Measurements from ENCODE around the gene UBE2QL1.

UBE2QL1 gene

DNA sequence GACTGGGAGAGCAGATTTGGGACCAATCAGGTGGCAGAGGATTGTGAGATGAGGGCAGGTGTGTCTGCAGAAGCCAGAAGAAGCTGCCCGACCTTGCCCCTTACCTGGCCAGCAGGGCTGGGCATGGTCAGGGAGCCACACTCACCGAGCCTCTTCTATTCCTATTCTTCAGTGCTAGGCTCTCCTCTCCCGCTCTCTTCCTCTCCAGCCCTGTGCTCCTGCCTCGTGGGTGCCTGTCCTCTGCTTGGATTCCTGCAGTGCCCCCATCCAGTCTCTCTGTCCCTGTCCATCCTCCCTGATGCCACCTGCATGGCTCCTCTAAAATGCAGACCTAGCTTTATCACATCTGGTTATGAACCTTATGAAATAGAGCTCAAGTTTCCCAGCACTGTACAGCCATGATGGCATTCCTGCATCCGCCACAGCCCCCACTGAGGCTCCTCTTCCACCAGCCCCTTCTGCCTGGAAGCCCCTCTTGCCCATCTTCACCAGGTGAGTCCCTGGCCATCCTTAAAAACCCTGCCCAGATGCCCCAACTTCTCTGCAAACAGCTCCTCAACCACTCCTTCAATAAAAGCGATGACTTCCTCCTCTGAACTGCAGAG, 8.2 kb downstream of the UBE2QL1 start:
- no peak for DNase-seq

DNA sequence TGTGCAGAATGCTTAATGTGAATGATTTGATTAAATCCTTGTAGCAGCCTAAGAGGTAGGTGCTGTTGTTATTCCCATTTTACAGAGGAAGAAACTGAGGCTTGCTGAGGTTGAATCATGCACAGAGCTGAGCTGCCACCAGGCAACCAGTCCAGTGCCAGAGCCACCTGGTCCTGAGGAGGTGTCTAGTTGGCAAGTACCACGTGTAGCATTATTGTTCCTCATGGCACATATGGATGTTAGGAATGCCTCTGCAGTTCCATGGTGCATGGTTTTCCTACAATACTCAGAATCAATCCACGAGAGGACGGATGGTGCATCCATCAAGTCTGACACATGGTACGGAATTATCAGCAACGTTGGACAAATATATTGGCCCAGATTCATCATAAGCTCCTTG, 8.9 kb downstream of the UBE2QL1 start:
- DNase-seq, result no peak

DNA sequence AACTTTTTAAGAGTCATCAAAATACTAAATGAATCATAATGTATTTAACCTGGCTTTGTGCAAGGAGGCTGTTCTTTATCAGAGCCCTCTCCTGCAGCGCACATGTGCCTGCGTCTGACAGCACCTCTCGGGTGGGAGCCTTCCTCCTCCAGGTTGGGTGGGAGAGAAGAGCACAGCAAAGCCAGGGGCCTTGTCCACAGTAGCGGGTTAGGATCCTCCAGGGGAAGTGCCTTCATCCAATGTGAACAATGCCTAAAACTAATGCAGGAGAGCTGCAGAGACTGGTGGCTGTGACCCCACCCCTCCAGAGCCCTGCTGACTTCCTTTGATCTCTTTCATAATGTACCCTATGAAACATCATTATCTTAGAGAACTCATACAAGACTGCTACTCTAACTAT, 10.2 kb downstream of the UBE2QL1 start:
- DNase-seq, result no peak

DNA sequence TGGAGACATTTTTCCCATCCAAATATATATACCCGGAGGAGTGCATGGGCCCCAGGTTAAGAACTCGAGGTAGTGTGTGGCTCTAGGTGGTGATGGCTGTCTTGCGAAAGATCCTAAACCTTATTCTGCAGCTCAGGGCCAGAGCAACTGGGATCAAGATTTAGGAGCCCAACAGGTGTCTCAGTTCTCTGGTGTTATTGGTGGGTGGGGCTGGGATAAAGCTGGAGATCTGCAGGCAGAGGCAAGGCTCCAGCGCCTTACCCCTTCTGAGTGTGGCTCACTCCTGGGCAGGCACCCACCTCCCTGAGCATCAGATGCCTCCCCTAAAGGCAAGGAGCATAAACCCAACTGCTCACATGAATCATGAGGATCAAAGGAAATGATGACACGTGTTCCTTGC, 11.2 kb downstream of the UBE2QL1 start:
- no peak for DNase-seq

DNA sequence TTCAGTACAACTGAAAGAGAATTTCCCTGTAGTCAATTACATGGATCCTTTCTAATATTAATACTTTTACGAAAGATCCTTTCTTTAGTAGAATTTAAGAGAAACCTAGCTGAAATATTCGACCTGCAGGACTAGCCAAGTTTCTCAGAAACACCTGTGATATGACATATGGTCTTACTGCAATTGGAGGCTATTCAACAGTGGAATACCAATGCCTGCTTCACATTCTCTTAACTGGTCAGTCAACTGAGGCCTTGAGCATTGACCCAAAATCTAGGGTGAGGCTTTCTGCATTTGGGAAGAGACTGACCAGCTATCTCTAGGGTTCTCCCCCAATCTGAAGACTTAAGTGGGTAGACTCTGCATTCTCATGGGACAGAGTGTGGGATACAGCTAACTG, 12.3 kb downstream of the UBE2QL1 start:
- no peak for DNase-seq

DNA sequence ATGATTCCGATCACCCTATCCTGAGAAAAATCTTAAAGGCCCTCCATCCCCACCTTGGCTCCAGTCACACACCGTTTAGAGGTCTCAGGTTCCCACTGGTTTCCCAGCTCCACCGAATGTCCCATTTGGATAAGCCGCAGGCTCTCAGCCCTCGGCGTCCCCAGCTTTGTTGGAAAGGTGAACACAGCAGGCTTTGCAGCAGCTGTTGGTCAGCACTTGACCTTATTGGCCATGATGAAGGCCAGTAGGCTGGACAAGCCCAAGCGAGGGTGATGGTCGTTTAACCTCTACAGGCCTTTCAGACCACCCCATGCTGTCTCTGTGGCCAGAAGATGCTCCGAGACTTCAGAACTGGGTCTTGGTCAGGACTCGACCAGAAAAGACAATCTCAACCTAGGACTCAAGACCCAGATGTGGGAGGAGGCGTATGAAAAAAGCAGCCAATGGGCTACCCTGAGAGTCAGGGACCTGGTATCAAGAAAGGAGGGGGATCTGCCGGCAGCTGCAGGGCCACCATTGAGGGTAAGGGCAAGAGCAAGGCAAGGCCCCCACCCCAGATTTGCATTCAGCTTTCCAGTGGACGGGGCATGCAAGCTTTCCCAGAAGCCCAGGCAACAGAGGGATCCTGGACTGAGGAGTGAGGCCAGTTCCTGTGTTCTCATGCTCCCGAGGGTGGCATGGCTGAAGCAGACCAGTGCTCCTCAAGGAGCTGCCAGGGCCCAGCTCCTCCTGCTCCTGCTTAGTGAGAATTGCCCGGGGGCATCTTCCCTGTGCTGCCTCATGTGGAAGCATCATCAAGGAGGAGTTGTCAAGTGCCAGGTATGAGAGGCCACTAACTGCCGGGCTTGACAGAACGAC, 13.4 kb downstream of the UBE2QL1 start:
- DNase-seq, result no peak

DNA sequence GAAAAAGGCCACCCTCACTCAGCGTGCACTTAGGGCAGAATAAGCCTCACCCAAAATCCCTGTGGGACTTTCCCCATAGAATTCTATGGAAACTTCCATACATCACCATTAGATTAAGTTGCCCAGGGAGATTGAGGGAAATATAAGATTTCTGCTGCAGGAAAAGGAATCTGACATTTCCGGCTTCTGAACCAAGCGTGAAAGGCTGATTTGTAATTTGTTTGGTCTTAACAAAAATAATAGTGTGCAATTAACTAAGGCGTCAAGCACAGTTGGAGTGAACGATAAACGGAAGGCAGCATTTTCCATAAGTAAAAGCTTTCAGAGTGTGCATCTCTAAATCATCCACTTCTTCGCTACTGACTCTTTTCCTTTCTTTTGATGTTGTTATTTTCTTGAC, 14.0 kb downstream of the UBE2QL1 start:
- no peak for DNase-seq

DNA sequence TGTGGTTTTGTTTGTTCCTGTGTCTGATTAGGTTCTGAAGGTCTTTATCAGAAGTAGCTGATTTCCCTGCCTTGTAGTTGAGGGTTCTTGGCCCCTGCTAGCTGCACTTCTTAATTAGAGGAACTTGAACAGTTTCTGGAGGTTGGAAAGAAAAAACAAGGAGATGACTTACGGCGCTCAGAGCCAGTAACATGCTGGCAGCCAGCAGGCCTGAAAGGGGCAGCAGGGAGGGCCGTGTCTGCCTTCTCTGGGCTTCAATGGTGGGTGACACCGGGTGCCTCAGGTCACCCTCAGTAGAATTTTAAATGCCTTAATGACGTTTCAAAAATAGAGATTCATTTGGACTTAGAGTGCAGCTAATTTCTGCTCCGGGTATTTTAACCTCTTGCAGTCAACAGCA, 15.8 kb downstream of the UBE2QL1 start:
- DNase-seq, result no peak

DNA sequence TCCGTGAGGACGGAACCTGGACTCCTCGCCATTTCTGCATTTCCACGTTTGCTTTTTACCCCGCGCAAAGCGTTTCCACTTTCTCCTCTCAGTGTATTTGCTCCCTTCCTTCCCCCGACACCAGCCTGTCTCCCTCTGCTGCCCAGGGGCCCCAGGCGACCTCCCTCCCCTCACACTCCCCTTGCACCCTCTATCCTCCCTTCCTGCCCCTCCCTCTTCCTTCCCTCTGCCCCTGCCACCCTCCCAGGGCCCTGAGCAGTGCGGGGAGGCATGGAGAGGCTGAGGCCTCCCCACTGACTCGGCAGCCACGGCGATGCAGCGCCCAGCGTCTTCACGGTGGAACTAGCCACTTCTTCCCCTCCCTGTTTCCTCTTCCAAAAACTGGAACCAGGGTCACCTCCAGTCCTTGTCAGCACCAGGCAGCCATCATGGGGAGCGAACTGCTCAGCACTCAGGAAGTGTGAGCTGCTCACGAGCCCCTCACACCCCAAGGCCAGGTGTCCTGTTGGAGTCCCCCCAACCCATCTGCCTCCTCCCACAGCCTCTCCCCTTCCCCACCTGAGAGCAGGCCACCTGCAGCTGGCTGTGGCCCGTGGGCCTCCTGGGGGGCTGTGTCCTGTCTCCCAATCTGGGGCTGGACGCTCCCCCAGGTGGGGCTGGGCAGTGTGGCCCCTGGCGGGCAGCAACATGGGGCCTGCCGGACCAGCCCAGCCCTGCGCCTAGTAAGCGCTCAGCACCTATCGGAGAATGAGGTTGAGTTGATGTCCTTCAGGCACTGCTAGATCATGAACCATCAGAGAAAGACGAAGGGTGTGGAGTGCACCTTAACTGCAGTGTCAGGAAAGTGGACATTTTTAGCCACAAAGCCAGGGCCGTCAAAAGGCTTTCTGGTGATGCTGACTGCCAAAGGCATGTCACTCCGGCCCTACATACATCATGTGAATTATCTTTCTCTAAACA, 17.5 kb downstream of the UBE2QL1 start:
- no peak for DNase-seq

DNA sequence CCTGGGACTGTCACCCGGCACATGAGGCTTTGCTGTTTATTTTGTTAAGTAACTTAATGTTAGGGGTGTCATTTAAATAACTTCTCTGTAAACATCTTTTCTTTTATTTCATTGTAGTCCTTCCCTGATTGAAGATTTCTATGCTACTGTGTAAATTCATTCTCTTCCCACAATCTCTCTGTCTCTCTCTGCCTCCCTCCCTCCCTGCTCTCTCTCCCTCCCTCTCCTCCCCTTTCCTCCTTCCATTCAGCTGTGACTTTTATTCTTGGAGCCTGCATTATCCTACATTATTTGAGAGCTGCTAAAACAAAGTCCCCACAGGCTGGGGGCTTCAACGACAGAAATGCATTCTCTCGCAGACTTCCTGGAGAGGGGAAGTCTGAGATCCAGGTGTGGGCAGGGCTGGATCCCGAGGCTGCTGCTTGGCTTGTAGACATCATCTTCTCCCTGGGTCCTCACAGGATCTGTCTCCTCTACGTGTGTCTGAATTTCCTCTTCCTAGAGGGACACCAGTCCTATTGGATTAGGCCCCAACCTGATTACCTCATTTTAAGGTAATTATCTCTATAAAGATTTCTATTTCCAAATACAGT, 18.4 kb downstream of the UBE2QL1 start:
- DNase-seq, result no peak

DNA sequence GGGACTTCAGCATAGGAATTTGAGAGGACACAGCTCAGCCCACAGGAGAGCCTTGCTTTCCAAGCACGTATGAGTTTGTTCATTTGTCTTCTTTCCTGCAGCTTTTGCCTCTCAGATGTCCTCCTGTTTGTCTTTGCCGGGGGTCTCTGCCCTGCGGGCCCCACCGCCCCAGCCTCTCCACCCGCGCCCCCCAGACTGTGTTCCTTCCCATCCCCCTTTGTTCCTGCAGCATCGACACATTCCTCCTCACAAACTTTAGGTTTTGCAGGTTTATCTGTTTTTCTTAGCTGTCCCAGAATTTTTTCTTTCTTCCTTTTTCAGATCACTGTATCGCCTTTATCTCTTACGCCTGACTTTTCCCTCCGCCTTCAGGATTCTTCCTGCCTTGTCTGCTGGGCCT, 18.9 kb downstream of the UBE2QL1 start:
- no peak for DNase-seq

DNA sequence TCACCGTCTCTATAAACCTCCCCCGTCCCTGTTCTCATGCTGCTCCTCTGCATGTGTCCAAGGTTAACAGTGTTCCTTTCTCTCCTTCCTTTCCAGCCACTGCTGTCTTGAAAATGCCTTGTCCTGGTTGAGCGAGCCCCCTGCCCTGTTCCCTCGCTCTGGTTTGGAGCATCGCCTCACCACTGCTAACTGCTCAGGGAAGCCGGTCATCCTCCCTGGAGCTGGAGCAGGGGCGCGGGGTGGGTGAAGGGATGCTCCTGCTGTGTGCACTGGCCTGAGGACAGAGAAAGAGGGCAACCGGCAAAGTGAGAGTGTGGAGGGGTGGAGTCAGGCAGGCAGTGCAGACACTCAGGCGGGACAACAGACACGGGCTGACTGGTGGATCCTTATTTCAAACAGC, 19.4 kb downstream of the UBE2QL1 start:
- DNase-seq, result no peak

DNA sequence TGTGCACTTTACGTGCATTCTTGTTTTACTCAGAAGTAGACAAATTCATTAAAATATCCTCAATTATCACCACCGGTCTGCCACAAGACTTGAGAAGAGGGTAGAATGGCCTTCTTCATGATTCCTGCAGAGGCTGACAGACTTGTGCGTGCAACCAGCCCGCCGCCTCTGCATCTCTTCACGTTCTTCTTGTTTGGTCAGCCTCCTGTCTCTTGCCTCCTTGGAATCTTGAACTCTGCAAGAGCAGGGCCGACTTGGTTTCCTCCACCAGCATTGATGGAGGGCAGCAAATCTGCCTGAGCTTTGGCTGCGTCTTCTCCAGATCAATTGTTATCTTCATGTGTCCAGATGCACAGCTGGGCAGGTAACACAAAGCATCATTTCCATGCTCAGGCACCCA, 20.2 kb downstream of the UBE2QL1 start:
- no peak for DNase-seq

DNA sequence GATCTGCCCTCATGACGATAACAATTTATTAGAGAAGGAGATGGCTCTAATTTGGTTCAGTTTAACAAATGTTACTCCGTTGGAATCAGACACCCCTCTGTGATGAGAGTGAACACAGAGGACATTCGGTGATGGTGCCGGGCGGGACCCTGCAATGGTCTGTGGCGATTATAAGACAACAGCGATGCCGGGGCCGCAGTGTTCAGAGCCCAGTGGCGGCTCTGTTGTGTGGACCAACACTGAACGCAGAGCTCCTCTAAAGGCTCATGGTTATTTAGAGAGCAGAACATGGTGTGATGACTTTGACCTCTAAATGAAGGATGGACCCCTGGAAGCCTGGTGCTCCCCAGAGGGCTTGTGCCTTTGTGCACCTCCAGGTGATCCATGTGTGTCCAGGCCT, 21.2 kb downstream of the UBE2QL1 start:
- no peak for DNase-seq

DNA sequence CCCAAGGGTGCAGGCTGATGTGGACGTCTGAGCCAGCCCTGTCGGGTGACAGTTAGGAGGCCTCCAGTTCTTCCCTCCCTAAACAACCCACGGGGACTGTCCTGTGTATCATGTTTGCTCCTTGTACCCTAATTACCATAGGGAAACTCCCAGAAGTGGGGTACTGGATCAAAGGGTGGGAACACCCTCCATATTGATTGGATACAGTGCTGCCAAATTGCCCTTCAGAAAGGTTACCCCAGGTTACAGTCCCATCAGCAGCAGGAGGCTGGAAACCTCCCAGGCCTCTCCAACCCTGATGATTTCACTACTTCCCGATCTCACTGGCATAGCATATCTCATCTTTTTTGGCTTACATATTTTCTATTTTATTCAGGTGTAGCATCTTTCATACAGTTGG, 22.0 kb downstream of the UBE2QL1 start:
- DNase-seq, result no peak

DNA sequence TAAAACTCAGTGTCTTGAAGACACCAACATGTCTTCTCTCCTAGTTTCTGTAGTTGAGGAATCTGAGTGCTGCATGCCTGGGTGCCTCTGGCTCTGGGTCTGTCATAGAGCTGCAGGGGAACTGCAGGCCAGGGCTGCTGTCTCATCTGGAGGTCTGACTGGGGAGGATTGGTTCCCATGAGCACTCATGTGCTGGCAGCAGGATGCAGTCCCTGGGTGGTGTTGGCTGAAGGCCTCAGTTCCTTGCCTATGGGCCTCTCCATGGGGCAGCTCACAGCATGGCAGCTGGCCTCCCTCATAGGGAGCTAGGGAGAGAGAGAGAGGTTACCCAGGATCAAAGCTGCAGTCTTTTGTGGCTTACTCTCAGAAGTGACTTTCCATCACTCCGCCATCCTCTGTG, 22.6 kb downstream of the UBE2QL1 start:
- DNase-seq, result no peak

DNA sequence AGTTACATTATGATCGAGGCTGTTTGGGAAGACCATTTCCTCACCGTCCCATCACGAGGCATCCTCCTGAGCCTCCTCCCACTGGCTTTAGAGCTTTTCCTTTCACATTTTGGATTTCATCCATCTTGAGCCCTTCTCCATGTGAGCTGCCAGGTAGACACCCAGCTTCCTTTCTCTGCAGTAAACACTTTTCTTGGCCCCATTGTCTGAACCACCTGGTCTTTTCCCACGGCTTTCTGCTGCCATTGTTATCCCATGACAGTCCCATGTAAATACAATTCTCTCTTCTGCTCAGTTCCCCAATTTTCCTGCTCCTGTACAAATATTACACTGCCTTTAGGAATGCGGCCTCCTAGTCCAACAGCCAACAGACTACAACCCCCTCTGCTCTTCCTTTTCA, 24.1 kb downstream of the UBE2QL1 start:
- DNase-seq, result no peak

DNA sequence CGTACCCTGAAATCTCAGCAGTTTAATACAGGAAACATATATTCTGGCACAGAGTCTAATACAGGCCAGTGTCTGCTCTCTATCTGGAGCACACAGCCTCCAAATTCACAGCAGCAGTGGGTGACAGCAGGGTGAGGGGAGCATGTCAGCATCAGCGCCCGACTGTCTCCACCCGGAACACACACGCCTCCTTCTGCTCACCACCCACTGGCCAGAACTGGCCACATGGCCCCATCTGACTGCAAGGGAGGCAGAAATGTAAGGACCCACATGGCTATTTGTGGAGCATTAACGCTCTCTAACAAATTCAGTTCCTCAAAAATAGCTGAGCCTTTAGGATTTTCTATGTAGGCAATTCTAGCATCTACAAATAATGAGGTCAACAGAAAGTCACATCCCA, 24.6 kb downstream of the UBE2QL1 start:
- DNase-seq, result no peak

DNA sequence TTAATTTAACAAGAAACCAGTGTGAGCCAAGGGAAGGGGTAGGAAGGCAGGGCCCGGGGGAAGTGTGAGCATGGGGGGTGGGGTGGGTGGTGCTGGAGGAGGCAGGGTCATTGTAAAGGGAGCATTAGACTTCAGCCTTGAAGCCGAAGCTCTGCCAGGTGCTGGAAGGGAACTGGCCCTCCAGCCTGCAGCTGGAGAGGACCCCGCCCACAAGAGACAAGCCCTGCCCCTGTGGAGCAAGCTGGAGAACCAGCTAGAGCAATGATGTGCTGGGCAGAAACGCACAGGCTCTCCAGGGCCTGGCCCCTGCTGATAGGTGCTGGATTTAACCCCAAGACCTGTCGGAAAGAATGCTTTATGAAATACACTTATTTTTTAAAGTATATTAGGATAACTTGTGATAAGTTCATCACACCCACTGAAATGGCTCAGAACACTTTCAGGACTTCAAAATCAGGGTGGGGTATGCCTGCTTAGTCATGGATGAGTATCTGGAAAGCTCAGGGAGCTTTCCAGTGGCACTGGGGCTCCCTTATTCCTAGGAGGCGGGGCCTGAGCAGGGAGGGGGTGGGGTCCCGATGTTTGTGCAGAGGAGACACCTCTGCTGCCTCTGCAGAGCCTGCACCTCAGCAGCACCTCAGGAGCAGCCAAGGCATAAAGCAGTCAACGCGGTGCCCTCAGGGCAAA, 27.1 kb downstream of the UBE2QL1 start:
- no peak for DNase-seq

DNA sequence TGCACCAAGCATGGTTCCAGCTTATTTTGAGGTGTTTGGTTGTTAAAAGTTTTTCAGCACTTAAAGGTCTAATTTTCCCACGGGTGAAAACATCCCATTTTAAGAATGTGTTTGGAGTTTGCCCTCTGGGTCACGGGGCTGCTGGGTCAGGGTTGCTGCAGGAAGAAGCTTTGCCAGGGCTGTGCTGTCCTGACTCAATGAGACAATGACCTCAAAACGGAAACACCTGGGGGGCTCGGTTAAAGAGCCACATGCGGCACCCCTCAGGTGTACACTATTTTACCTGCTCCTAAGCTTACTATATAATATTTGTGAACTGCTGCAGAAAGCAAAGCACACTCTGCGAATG, 27.6 kb downstream of the UBE2QL1 start:
- DNase-seq, result no peak

DNA sequence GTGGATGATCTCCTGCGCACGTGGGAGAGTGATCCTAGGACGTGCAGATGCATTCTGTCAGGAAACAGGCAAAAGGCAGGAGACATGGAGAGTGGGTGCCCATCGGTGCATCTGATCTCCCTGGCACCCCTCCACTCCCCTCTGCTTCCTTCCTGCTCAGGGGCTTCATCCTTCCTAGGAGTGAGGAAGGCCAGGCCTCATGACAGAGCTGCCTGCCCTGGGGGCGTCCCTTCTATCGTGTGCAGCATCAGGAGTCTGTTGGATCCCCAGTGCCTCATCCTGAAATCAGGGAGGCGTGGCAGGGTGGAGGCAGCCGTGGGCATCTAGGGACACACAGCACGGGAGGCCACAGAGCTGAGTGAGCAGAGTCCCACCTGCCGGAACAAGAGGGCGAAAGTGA, 30.1 kb downstream of the UBE2QL1 start:
- no peak for DNase-seq

DNA sequence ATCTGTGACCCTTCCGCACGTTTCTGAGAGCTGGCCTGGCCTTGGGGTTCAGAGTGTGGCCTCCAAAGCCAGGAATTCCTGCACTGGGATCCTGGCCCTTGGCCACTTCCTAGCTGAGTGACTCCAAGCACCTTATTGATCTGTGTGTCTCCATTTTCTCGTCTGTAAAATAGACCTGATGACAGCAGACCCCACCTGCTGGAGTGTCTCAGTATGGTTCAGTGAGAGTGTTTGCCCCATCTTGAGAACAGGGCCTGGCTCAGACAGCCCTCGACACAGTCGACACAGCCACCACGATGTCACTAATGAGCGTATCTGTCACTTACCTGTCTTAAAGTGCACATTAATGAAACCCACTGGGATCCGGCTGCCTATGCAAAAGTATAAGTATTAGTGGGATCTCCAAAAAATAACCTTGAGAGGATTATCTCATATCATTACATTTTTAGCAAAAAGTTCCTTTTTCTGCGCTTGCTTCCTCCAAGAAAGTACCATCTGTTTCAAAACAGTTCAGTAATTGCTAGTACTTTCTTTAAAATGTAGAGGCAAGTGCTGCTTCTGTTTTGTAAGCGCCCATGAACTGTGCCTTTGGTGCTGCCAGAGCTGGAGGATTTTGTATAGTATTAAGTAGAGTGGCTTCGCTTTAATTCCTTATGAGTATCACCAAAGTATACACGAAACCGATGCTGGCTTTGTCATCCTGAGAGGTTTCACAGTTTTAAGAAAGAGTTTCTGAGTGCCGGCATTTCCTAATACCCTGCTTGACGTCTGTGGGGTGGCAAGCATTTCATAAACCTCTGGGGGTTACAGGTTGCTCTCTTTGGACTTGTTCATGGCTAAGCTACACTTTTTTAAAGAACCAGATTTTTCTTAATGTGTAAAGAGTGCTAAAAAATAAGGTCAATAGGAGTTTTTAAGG, 31.7 kb downstream of the UBE2QL1 start:
- no peak for DNase-seq
